Epithelial cell of proximal tubule (primary cell): Measurements from ENCODE around the gene ING2. TPM values are rescaled to one million over a fixed set of nuclear protein-coding genes. Genes with fewer than 3 reads are reported as not detected.

ENCODE experiments used
- DNase-seq: peaks from one replicate; pipeline ENCODE4 v3.0.0-alpha.2; 2011; ENCODE audit warnings: low read depth
- H3K4me3 ChIP-seq: 2 replicates; pipeline ENCODE4 v1.5.1; 2011; ENCODE audit warnings: low read depth, mild to moderate bottlenecking, low read length
- CTCF ChIP-seq: conservative IDR thresholded peaks from 2 replicates; pipeline ENCODE4 v1.5.1; 2012; ENCODE audit warnings: low read depth, mild to moderate bottlenecking, low read length
- total RNA-seq: library from RNA; depleted of rRNA; stranded (reverse); fragments of >200 nt; gene quantifications from 2 replicates; pipeline ENCODE4 v1.2.3, GENCODE V29; 2015

Gene ING2
- total RNA-seq, 1 donor from 2014 or later, result 32.4 TPM

GRCh38 chr4:183515411-183515810 is 10.6 kb downstream of the ING2 start:
- no peak overlapping the region for H3K4me3 ChIP-seq
- TF ChIP-seq CTCF, result no peak
- no peak for DNase-seq

DNA sequence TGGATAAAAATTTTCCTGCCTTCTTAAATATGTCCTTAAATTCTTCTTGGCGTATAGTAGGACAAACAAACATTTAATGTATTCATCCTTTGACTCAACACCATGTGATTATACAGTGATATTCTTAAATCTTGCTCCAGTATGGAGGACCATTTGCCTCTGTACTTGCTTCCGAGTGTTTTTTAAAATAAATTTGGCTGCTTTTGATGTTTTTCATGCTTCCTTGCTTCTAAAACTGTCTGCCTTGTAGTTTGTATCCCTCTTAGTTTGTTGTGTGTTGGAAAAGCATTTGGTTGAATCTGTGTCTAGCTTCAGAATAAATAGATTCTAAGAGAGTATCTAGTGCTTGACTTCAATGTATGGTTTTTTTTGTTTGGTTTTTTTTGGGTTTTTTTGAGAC is 12.3 kb downstream of the ING2 start:
- no peak for TF ChIP-seq CTCF

DNA sequence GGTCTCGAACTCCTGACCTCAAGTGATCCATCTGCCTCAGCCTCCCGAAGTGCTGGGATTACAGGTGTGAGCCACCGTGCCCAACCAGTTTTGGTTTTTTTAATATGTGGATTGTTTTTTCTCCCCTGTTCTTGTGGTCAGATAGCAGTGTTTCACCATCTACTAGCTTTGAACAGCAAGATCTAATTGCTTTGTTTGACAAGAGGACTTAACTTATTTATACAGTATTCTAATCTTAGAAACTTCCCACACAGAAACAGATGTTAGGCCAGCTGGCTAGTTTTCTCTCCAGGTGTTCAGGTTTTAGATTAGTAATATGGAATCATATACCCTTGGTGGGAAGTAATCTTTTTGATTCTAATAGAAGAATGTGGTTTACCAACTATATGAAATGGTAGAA is 12.9 kb downstream of the ING2 start:
- TF ChIP-seq CTCF, result no peak
- no peak for DNase-seq
- H3K4me3 ChIP-seq, result no peak overlapping the region

More for the DNA sequence above, 12.3 kb downstream of the ING2 start:
- no peak for DNase-seq
- H3K4me3 ChIP-seq, result no peak overlapping the region

- TF ChIP-seq CTCF, result no peak
- no peak overlapping the region for H3K4me3 ChIP-seq
- no peak for DNase-seq
Observed at GRCh38 chr4:183522821-183523220, 18.0 kb downstream of the ING2 start.

DNA sequence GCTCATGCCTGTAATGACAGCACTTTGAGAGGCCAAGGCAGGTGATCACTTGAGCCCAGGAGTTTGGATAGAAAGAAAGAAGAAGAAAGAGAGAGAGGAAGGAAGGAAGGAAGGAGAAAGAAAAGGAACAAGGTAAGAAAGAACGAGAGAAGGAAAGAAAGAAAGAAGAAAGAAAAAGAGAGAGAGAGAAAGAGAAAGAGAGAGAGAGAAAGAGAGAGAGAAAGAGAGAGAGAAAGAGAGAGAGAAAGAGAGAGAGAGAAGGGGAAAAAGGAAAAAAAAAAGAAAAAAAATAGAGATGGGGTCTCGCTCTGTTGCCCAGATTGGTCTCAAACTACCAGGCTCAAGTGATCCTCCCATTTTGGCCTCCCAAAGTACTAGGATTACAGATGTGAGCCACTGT is 22.5 kb downstream of the ING2 start:
- no peak for DNase-seq
- no peak for TF ChIP-seq CTCF
- H3K4me3 ChIP-seq, result no peak overlapping the region

GRCh38 chr4:183532821-183533220 is 28.0 kb downstream of the ING2 start:
- H3K4me3 ChIP-seq, result no peak overlapping the region
- DNase-seq, result peak; percentile 80
- TF ChIP-seq CTCF, result no peak

DNA sequence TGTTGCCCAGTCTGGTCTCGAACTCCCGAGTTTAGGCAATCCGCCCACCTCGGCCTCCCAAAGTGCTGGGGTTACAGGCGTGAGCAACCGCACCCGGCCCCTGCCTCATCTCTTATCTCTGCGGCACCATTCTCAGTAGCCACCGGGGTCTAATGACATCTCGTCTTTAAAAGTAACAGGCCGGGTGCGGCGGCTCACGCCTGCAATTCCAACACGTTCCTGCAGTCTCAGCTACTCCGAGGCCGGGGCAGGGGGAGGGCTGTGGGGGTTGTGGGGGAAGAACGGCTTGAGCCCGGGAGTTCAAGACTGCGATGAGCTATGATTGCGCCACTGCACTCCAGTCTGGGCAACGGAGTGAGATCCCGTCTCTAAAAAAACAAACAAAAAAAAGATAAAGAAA is 28.8 kb downstream of the ING2 start:
- no peak for TF ChIP-seq CTCF
- DNase-seq, result no peak
- no peak overlapping the region for H3K4me3 ChIP-seq
